Smooth muscle cell (in vitro differentiated cells): ENCODE measurements around the gene GABRR2. TPM values are rescaled to one million over a fixed set of nuclear protein-coding genes. Genes with fewer than 3 reads are reported as not detected.

Experiments
- DNase-seq: peaks from one replicate; lab custom pipeline; 2025; ENCODE audit not compliant: unreplicated experiment; lab: John Stamatoyannopoulos, UW
- H2AFZ ChIP-seq: fragments of 200-600 bp; sonication (generic); 2 replicates; pipeline ENCODE4 v1.6.0; 2016; ENCODE audit warnings: antibody characterized with exemption, low read depth, mild to moderate bottlenecking
- H3F3A ChIP-seq: fragments of 200-600 bp; sonication (generic); 2 replicates; pipeline ENCODE4 v1.6.0; 2017; ENCODE audit warnings: antibody characterized with exemption, low read depth
- H3K27ac ChIP-seq: fragments of 200-600 bp; sonication (generic); 2 replicates; pipeline ENCODE4 v1.5.1; 2016; ENCODE audit warnings: low read depth, mild to moderate bottlenecking
- H3K27me3 ChIP-seq: fragments of 200-600 bp; sonication (generic); 2 replicates; pipeline ENCODE4 v1.6.1; 2016; ENCODE audit warnings: low read depth, mild to moderate bottlenecking
- H3K36me3 ChIP-seq: fragments of 200-600 bp; sonication (generic); 2 replicates; pipeline ENCODE4 v1.5.1; 2016; ENCODE audit warnings: low read depth
- H3K4me1 ChIP-seq: fragments of 200-600 bp; sonication (generic); 2 replicates; pipeline ENCODE4 v1.5.1; 2016; ENCODE audit warnings: low read depth
- H3K4me2 ChIP-seq: fragments of 200-600 bp; sonication (generic); 2 replicates; pipeline ENCODE4 v1.6.0; 2016; ENCODE audit warnings: mild to moderate bottlenecking
- H3K4me3 ChIP-seq: fragments of 200-600 bp; sonication (generic); 2 replicates; pipeline ENCODE4 v1.5.1; 2016; ENCODE audit warnings: mild to moderate bottlenecking
- H3K79me2 ChIP-seq: fragments of 200-600 bp; sonication (generic); 2 replicates; pipeline ENCODE4 v1.6.0; 2016; ENCODE audit warnings: low read depth, mild to moderate bottlenecking
- H3K9ac ChIP-seq: fragments of 200-600 bp; sonication (generic); 2 replicates; pipeline ENCODE4 v1.6.0; 2016; ENCODE audit warnings: low read depth
- H3K9me3 ChIP-seq: fragments of 200-600 bp; sonication (generic); replicated peaks from 2 replicates; pipeline ENCODE4 v1.5.1; 2016; ENCODE audit warnings: low read depth
- H4K20me1 ChIP-seq: fragments of 200-600 bp; sonication (generic); 2 replicates; pipeline ENCODE4 v1.6.0; 2016; ENCODE audit warnings: low read depth
- WGBS: methylation state at CpG from one replicate; pipeline ENCODE4 v1.1.7; 2016; ENCODE audit warnings: low lambda C conversion rate; 5-methylcytosine and 5-hydroxymethylcytosine counted together
- polyA plus RNA-seq: library from polyadenylated mRNA; unstranded; fragments of >200 nt; fragmentation: Nextera tagmentation; extraction: Ambion mirVana; gene quantifications from 2 replicates; pipeline ENCODE4 v1.2.1, GENCODE V29; 2016
- total RNA-seq: library from RNA; depleted of rRNA; stranded (reverse); fragments of >200 nt; gene quantifications from 2 replicates; pipeline ENCODE4 v1.2.3, GENCODE V29; 2014
- TF ChIP-seq, protein P1 (sequence below): fragments of 200-600 bp; sonication (generic); IDR thresholded peaks from 2 replicates; pipeline ENCODE4 v1.5.1; 2017; ENCODE audit warnings: borderline replicate concordance, mild to moderate bottlenecking, antibody characterized with exemption; ENCODE audit not compliant: insufficient read depth, poor library complexity, severe bottlenecking

GABRR2 gene
- total and polyA plus RNA-seq, 2 experiments from 2014 or later = 0.24 to 3.2 TPM

GRCh38 chr6:89314692-89315091 is 407 bp downstream of the GABRR2 start:
- over 99% methylated on average over 7 of the region's 7 CpGs for WGBS
- Histone ChIP-seq H3K36me3 (no peaks in the 10 kb centered on the region), H2AFZ (no peak overlapping the region), H3K27ac (no peak overlapping the region), H3K4me3 (no peak overlapping the region), H3K27me3 (peaks cover 6% of the 10 kb centered on the region), H3K9me3 (no peaks in the 10 kb centered on the region), H4K20me1 (peaks cover 33% of the 10 kb centered on the region), H3K79me2 (no peaks in the 10 kb centered on the region), H3K4me1 (peaks cover 24% of the 10 kb centered on the region), H3F3A (peaks cover 12% of the 10 kb centered on the region), H3K4me2 (no peak overlapping the region), H3K9ac (no peak overlapping the region)
- TF ChIP-seq, protein P1, sequence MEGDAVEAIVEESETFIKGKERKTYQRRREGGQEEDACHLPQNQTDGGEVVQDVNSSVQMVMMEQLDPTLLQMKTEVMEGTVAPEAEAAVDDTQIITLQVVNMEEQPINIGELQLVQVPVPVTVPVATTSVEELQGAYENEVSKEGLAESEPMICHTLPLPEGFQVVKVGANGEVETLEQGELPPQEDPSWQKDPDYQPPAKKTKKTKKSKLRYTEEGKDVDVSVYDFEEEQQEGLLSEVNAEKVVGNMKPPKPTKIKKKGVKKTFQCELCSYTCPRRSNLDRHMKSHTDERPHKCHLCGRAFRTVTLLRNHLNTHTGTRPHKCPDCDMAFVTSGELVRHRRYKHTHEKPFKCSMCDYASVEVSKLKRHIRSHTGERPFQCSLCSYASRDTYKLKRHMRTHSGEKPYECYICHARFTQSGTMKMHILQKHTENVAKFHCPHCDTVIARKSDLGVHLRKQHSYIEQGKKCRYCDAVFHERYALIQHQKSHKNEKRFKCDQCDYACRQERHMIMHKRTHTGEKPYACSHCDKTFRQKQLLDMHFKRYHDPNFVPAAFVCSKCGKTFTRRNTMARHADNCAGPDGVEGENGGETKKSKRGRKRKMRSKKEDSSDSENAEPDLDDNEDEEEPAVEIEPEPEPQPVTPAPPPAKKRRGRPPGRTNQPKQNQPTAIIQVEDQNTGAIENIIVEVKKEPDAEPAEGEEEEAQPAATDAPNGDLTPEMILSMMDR = no peak
- DNase-seq = no peak

DNA sequence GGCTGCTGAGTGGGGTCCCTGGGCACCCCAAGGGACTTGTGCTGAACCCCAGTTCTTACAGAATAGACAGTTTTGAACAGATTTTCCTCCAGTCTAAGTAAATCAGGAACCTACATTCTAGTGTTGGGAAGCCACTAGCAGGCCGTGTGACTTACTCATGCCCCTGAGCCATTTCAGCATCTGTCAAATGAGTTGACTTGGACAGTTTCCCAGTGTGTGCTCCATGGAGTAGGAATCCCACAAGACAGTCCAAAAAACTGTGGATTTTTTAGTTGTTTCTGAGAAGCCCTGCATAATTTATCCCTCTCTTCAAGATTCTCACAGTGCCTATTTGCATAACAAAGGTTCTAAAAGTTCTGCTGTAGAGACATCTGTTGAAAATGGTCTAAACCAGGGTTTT is 2.1 kb downstream of the GABRR2 start:
- Histone ChIP-seq H3K27ac (peak overlapping the region; percentile 58), H3K4me1 (peaks cover 24% of the 10 kb centered on the region), H3K27me3 (peaks cover 20% of the 10 kb centered on the region), H3K36me3 (no peaks in the 10 kb centered on the region), H4K20me1 (peaks cover 19% of the 10 kb centered on the region), H3F3A (peaks cover 12% of the 10 kb centered on the region), H3K9ac (no peak overlapping the region), H3K9me3 (no peaks in the 10 kb centered on the region), H3K4me2 (peak overlapping the region; percentile 74), H3K4me3 (no peak overlapping the region), H2AFZ (no peak overlapping the region), H3K79me2 (no peaks in the 10 kb centered on the region)
- TF ChIP-seq, protein P1 = no peak
- DNase-seq = no peak
- 25% methylated on average over 1 of the region's 1 CpG for WGBS

DNA sequence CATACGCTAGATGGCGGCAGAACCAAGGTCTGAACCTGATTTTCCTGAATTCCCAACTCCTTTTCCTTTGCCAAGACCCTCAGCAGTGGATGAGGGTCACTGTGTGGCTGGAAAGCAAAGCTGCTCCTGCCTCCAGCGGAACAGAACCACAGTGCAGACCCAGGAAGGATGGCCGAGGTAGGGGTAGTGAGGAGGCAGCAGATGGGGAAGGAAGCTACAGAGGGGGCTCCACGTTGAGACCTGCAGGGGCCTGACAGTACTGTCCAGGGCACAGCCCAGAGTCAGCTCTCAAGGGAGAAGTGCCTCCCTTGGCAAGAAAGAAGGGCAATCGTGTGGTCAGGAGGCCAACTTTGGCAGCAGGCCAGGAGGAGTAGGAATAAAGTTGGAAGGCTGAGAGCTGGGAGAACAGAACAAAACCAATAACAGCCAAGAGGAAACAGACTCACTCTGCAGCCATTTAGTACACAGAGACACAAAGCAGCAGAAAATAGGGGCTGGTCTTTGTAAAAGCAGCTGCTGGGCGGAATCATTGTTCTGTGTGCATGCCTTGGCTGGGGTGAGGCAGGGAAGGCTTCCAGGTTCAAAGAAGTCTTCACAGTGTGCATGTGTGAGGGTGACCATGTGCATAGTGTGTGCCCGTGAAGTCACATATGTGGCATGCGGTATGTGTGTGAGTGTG is 3.1 kb downstream of the GABRR2 start:
- H3K4me3 ChIP-seq = no peak overlapping the region
- H3K9me3 ChIP-seq = no peaks in the 10 kb centered on the region
- DNase-seq = peak; percentile 42
- peaks cover 12% of the 10 kb centered on the region for H3F3A ChIP-seq
- peak overlapping the region; percentile 58 for H3K27ac ChIP-seq
- TF ChIP-seq, protein P1 = peak; percentile 38
- 41% methylated on average over 9 of the region's 9 CpGs for WGBS
- no peaks in the 10 kb centered on the region for H3K36me3 ChIP-seq
- H3K79me2 ChIP-seq = no peaks in the 10 kb centered on the region
- peaks cover 9% of the 10 kb centered on the region for H4K20me1 ChIP-seq
- peaks cover 29% of the 10 kb centered on the region for H3K27me3 ChIP-seq
- no peak overlapping the region for H2AFZ ChIP-seq
- no peak overlapping the region for H3K9ac ChIP-seq
- H3K4me1 ChIP-seq = peaks cover 24% of the 10 kb centered on the region
- H3K4me2 ChIP-seq = peak overlapping the region; percentile 74

GRCh38 chr6:89311530-89311852 is 3.6 kb downstream of the GABRR2 start:
- H3K36me3 ChIP-seq = no peaks in the 10 kb centered on the region
- TF ChIP-seq, protein P1 = no peak
- peaks cover 12% of the 10 kb centered on the region for H3F3A ChIP-seq
- H2AFZ ChIP-seq = no peak overlapping the region
- H3K27ac ChIP-seq = peak overlapping the region; percentile 58
- 14% methylated on average over 5 of the region's 5 CpGs for WGBS
- no peak overlapping the region for H3K9ac ChIP-seq
- H3K4me1 ChIP-seq = peaks cover 24% of the 10 kb centered on the region
- H3K27me3 ChIP-seq = peaks cover 34% of the 10 kb centered on the region
- H4K20me1 ChIP-seq = peaks cover 5% of the 10 kb centered on the region
- H3K9me3 ChIP-seq = no peaks in the 10 kb centered on the region
- peak overlapping the region; percentile 74 for H3K4me2 ChIP-seq
- no peak overlapping the region for H3K4me3 ChIP-seq
- H3K79me2 ChIP-seq = no peaks in the 10 kb centered on the region
- no peak for DNase-seq
